HG03571 (cell line): ENCODE data around the gene COL27A1.

Experiments used
- ATAC-seq: cut with Tn5 transposase; IDR thresholded peaks from one replicate; pipeline ENCODE4 v1.9.1; 2021; ENCODE audit not compliant: unreplicated experiment

COL27A1 gene

DNA sequence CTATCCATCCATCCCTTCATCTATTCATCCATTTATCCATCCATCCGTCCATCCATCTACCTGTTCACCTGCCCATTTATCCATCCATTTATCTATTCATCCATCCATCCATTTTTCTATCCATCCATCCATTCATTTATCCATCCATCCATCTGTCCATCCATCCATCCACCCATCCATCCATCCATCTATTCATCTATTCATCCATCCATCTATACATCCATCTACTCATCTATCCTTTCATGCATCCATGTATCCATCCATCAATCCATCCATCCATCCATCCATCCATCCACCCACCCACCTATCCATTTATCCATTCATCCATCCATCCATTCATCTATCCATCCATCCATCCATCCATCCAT is 10.8 kb downstream of the COL27A1 start:
- ATAC-seq: no peak

DNA sequence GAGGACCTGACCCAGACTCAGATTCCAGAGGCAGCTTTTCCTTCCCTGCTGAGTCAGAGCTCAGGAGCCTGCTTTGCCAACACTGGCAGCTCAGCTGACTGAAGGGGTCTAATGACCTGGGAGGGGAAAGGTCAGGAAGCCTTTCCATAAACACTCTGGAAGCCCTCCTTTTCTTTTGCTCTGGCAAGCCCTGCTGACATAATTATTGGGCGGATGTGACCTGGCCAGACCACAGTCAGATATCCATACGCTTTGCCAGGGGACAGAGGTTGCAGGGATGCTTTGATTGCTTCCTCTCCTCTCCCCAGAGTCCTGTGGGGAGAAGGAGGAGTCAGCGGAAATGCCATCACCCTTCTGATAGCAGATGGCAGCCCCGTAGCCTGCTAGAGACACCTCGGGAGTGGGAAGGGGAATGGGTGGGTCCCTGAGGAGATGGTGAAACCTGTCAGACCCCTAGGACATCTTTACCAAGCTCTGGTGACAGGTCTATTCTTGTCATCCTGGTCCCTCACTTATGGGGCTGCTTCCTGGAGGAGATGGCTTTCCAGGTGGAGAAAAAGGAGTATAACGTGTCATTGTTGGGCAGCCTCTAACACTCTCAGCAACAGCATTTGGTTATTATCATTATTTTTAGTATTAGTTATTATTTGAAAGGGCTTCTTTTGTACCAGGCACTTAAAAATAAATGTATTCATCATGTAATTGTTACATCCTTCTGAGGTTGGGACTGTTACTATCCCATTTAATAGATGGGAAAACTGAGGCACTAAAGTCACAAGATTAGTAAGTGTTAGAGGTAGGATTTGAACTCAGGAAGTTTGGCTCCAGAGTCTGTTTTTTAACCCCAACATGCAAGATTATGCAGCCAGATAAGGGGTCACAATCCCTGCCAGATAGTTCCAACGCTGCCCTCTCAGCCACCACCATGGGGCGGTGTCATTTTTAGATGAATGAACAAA is 11.6 kb downstream of the COL27A1 start:
- ATAC-seq: no peak

DNA sequence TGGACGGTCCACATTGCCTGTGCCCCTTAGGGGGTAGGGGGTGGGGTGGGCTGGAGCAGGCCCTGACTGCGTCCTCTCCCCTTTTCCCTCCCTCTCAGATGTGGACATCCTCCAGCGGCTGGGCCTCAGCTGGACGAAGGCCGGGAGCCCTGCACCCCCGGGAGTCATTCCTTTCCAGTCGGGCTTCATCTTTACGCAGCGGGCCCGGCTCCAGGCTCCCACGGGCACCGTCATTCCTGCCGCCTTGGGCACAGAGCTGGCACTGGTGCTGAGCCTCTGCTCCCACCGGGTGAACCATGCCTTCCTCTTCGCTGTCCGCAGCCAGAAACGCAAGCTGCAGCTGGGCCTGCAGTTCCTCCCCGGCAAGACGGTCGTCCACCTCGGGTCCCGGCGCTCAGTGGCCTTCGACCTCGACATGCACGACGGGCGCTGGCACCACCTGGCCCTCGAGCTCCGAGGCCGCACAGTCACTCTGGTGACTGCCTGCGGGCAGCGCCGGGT is 12.3 kb downstream of the COL27A1 start:
- no peak for ATAC-seq

DNA sequence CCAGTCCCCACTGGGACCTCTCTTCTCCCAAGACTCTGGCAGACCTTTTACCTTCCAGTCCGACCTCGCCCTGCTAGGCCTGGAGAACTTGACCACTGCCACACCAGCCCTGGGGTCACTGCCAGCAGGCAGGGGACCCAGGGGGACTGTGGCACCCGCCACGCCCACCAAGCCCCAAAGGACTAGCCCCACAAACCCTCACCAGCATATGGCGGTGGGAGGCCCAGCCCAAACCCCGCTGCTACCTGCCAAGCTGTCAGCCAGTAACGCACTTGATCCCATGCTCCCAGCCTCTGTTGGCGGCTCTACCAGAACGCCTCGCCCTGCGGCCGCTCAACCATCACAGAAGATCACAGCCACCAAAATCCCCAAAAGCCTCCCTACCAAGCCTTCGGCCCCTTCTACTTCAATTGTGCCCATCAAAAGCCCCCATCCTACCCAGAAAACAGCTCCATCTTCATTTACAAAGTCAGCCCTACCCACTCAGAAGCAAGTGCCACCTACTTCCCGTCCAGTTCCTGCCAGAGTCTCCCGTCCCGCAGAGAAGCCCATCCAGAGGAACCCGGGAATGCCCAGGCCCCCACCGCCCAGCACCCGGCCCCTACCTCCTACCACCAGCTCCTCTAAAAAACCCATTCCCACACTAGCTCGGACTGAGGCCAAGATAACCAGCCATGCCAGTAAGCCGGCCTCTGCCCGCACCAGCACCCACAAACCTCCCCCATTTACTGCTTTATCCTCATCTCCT is 13.1 kb downstream of the COL27A1 start:
- no peak for ATAC-seq

DNA sequence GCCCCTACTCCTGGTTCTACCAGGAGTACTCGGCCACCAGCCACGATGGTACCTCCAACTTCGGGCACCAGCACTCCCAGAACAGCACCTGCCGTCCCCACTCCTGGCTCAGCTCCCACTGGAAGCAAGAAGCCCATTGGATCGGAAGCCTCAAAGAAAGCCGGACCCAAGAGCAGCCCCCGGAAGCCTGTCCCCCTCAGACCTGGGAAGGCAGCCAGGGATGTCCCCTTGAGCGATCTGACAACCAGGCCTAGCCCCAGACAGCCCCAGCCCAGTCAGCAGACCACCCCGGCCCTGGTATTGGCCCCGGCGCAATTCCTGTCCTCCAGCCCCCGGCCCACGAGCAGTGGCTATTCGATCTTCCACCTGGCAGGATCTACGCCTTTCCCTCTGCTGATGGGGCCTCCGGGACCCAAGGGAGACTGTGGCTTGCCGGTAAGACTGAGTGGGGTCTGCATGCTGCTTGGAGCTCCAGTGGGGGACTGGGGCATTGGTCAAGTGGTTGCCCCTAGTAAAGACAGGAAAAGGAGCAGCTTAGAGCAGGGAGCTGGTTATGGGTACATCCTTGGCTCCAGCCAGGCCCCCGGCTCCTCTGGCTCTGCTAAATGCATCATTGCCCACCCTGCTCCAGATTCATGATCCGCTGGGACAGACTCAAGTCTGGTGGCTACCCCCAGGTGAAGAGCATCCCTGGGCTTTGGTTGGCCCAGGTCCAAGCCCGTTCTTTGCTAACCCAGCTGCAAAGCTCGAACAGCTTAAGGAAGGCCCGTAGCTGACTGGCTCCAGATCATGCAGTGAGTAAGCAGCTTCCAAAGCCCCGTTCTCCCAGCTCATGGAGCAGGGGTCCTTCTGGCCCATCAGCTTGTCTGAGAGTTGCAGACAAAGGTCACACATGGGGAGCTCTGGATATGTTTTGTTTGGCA is 14.0 kb downstream of the COL27A1 start:
- ATAC-seq: no peak

DNA sequence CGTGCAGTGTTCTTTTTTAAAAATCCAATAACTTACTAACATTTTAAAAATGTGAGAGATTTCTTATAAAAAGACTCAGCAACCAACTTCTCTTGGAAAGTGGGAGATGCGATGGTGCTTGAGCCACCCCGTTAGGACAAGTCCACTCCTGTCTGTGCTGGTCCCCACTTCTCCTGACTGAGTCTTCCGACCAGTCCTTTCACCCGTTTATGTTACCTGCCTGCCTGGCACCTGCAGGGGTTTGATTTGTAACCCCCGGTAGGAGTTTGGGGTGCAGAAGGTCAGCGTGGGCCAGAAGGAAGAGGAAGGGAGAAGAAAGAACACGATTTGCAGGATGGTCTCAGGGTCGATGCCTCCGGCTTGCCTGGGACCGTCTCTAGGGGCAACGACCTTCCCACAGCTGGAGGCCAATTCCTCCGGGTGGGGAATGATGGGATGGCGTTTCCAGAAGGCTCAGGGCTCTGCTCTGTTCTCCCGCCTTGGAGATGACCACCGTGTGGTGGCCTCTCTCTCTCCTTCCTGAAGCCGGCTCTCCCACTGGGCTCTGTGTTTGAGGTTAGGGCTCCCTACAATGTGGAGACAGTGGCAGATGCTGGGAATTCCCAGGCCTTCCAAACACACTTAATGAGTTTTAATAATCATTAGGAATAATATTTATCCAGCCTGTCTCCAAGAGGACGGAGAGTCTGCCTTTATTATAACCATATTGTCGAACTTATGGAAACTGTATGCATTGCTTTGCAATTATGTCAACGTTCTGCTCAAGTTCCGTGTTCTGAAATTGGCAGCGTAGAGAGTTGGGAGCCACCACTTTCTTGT is 14.8 kb downstream of the COL27A1 start:
- ATAC-seq: no peak

DNA sequence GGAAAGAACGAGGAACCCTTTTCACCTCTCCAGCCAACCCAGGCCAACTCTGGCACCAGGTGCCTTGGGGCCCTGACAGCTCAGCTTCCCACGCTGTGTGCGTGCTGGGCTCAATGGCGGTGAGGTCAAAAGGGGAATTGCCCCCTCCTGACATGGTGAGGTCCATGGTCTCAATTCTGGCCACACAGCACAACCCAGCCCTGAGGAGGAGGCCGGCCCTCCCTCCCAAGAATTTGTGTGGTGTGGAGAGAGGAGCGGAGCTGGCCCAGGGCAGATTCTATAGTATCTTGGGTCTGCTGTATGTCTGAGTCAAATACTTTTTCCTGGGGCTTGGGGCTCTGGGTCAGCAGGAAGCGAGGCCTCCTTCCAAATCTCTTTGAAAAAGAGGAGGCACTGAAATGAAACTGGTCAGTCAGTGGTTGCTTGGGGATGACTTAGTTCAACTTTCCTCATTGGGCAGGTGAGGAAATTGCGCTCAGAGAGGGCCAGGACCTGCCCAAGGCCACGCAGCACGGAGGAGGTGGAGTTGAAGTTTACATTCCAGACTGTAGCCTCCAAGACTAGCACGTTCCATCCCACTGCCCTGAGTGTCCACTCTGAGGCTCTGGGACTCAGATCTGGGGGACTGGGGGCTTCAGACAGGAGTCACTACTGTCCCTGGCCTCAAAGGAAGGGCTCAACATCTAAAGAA is 15.6 kb downstream of the COL27A1 start:
- no peak for ATAC-seq

DNA sequence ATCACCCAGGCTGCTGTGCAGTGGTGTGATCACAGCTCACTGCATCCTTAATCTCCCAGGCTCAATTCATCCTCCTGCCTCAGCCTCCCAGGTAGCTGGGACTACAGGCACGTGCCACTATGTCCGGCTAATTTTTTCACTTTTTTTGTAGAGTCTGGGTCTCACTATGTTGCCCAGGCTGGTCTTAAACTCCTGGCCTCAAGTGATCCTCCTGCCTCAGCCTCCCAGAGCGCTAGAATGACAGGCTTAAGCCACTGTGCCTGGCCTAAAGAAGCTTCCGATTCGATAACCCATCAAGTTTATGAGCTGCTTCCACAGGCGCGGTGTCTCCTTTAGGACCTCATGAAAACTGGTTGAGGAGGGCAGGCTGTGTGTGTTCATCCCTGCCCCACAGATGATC is 16.2 kb downstream of the COL27A1 start:
- no peak for ATAC-seq

DNA sequence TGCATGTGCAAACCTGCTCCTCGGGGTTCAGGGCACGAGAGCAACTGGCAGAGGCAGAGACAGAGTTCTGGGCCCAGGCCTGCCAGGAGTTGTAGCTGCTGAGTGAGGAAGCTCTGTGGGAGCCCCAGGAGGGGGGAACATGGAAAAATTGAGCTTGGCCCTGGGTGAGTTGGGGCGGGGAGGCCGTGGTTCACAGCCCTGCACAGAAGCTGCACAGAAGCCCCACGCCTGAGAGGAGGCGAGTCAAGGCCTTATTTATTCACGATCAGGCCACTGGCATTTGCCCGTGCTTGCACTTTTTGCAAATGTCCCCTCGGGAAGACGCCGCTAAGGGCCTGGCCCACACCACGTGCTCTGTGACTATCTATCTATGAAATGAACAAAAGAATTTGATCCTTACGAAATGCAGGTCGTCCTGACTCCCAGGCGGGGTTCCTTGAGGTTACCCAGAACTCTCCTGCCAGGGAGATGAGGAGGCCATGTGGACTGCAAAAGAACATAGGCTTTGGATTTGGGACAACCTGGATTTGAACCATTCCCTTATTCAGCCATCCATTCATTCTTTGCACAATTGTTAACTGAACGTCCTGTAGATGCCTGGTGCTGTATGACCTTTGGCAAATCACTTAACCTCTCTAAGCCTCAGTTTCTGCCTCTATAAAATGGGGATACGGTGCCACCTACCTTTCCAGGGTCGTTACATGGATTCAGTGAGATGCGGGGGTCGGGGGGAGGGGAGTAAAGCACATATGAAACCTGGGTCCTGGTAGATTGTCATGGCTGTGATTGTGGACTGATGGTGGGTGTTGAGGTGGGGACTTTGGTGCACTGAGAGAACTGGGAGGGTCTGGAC is 17.9 kb downstream of the COL27A1 start:
- no peak for ATAC-seq

DNA sequence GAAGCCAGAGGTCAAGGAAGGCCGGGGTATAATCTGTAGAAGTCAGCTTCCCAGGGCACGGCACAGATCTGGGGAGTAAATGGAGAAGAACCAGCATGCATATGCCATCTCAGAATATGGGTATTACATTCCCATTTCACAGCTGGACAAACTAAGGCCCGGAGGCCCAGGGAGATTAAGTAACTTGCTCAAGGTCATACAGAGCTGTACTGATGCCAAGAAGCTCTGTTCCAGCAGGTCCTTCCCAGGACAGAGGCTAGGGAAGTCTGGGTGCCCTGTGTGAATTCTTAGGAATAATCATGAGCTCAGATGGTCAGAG is 19.2 kb downstream of the COL27A1 start:
- no peak for ATAC-seq

DNA sequence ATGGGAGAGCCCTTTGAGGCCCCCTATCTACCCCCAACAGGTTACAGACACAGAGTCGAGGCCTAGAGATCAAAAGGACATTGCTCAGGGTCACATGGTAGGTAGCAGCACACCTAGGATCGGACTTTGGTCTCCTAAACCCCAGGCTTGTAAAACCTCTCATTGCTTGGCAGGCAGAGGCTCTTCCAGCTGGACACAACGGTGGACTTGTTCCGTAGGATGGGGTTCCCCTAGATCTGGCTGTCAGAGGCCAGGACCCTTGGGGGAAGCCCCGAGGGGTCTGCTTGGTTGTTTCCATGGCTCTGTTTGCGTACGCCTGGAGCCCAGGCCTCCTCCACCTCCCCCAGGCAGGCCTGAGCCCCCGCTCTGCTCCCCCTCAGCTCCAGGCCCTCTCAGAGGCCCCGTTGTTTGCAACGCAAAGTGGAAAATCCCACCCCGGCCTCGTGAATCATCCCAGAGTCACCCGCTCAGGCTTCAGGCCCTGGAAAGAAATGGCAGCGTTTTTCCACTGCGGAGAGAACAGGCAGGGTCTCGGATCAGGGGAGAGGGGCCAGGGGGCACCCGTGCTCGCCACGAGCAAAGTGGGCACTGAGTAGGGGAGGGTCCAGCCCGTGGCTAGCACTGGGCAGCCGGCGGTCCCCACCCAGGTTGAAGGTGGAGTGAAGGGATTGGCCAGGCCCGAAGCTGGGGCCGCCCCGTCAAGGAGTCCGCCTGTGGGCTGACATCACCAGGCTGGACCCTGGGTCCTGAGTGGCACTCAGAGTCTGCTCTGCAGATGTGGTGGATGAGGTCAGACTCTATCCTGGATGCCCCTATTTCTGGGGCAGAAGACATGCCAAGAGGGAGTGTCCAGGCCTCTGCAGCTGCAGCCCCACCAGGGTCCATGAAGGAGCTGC is 19.8 kb downstream of the COL27A1 start:
- no peak for ATAC-seq

DNA sequence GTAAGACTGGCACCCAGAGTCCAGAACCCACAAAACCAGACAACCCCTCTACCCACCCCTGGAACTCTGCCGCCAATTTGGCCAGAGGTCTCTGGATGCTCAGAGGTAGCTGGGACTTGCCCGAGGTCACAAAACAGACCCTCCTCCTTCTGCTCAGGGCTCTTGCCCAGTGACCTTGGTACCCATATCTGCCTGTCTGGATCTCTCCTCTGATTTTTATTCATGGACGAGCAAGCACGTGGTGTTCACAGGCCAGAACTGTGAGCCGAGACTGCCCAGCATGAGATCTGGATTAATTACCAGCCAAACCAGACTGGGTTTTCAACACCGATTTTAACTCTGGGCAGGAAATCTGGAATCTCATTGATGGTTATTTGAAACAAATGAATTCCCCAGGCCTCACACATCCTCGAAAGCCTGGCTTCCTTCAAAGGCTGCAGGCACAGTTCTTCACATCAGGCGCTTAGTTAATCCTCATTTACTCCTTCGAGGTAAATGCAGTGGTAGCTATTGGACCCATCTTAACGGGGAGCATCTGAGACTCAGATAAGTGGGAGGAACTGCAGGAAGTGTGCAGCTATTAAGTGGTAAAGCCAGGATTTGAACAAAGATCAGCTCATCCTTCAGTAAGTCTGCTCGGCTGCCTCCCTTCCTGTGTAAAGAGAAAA is 21.4 kb downstream of the COL27A1 start:
- ATAC-seq: no peak

DNA sequence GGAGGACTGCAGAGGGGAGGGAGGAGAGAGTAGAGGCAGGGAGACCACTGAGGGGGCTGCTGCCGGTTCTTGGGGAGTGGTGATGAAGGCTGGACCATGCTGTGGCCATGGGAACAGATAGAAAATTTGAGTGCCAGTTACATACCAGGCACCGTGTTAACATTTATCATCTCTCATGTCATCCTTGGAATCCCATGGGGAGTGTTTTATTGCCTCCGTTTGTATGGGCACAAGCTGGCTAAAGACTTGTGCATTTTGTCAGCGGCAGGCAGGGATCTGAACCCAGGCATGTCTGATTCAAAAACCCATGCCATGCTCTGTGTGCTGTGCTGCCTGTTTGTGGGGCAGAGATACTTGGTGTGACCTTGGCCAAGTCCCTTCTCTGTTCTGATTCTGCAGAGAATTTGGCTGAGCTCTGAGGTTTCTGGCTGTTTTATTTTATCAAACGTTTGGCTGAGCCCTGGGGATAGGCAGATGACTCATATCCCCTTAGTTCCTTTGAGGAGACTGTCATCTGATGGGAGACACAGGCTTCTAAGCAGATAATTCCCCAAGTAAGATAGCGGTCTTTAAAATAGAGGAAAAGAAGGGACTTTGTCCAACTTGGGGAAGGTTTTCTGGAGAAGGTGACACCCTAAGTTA is 22.2 kb downstream of the COL27A1 start:
- ATAC-seq: no peak

DNA sequence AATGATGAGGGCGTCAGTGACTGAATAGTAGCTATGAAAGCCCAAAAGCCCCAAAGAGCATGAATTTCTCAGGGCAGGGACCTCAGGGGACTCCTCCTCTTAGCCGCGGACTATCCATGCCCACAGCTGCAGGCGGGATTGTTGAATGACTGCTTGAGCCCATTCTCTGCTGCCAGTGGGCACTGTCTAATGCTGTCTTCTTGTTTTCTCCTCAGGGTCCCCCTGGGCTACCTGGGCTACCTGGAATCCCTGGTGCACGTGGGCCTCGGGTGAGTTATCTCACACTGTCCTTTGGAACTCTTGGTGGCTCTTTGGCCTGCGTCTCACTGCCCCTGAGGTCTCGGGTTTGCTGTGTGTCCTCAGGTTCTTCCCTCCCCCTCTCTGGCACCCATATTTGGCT is 22.7 kb downstream of the COL27A1 start:
- ATAC-seq: no peak

DNA sequence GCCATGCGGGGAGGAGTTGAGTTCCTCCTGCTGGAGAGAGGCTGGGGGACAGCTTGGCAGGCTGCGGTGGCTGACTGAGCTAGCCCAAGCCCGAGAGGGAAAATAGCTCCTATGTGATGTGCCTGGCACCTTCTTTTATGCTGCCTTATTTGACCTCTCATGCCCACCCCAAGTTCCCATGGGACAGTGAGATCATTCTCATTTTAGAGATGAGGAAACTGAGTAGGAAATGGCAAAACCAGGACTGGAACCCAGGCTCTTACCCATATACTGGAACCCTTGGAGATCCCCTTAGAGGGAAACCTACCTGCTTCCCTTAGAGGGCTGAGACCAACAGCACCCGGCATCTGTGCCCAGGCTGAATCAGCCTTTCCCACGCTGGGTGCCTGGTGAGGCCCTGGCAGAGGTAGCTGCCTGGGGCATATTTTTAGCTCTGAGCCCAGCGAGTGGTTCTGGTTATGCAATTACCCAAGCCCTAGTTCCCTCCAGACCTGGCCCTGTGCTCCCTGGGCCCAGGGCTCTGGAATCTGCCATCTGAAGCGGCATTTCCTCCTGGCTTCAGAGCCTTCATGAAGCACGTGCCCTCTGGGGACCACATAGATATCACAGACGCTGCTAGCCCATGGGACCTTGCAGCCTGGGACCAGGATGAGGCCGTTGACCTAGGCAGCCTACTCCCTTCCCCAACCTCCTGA is 23.6 kb downstream of the COL27A1 start:
- ATAC-seq: no peak

DNA sequence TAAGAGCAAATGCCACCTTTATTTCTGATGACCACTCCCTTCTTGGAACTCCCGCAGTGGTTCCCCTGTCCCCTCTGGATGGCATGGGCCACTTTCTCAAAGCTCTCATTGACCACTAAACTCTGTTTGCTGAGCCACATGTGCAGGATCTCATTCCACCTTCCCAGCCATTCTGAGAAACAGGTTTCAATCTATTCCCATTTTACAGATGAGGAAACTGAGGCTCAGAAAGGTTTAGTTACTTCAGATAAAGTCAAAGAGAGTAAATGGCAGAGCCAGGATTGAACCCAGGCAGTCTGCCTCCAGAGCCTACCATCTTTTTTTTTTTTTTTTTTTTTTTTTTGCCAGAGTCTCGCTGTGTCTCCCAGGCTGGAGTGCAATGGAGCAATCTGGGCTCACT is 24.2 kb downstream of the COL27A1 start:
- no peak for ATAC-seq
